ENCODE results near the gene ZBTB43.
"Not testable (repeated sequence)": the region's sequence is repeated elsewhere in the genome, so short reads cannot be mapped to it uniquely, and the experiment has no call there.

ZBTB43 gene

DNA sequence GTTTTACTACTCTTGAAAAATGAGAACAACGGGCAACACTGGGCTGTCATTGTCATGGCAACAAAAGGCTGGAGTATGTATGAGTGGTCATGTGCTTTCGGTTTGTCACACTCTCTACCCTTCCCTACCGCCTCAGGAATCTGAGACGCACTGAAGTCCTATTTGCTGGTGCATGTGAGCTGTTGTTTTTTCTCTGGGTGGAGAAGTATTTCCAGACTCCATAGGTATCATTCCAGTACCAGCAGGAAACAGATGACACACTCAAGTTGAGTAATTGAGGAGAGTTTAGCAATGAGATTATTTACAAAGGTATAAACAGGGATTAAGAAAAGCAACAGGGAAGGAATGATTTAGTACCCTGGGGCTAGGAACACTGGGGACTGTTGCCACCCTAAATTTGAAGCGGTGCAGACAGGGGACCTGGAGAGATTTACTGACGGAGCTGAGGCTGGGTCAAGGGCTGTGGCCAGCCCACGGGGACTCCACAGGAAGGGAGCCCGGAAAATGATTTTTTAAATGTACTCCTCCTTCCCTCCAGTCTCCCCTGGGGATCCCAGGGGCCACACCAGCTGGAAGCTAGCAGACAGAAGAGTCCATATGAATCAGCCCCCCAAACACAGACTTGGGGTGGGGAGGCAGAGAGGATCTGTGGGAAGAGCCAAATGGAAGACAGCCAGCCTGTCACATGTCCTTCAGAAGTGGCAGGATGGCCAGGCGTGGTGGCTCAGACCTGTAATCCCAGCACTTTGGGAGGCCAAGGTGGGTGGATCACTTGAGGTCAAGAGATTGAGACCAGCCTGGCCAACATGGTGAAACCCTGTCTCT lies 13.2 kb upstream of the ZBTB43 start:
- DNase-seq = no peak

- DNase-seq = no peak
Observed at GRCh38 chr9:126793686-126794417, 11.0 kb upstream of the ZBTB43 start.

GRCh38 chr9:126794441-126794840 lies 10.4 kb upstream of the ZBTB43 start:
- no peak for DNase-seq

- no peak for DNase-seq
Observed at GRCh38 chr9:126796758-126797157, 8.1 kb upstream of the ZBTB43 start.

- no peak for DNase-seq
Observed at GRCh38 chr9:126797903-126798302, 6.9 kb upstream of the ZBTB43 start.

DNA sequence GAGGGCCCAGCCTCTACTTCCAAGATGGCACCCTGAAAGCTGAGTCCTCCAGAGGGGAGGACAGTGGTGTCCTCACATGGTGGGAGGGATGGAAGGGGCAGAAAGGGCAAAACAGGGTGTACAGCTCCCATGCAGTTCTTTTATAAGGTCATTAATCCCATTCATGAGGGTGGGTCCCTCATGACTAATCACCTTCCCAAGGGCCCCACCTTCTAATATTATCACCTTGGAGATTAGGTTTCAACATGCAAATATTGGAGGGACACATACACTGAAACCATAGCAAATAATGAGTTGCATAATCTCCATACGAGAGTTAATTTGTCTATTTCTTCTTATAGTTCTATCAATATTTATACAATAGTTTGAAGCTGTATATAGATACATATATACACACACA lies 5.8 kb upstream of the ZBTB43 start:
- no peak for DNase-seq

DNA sequence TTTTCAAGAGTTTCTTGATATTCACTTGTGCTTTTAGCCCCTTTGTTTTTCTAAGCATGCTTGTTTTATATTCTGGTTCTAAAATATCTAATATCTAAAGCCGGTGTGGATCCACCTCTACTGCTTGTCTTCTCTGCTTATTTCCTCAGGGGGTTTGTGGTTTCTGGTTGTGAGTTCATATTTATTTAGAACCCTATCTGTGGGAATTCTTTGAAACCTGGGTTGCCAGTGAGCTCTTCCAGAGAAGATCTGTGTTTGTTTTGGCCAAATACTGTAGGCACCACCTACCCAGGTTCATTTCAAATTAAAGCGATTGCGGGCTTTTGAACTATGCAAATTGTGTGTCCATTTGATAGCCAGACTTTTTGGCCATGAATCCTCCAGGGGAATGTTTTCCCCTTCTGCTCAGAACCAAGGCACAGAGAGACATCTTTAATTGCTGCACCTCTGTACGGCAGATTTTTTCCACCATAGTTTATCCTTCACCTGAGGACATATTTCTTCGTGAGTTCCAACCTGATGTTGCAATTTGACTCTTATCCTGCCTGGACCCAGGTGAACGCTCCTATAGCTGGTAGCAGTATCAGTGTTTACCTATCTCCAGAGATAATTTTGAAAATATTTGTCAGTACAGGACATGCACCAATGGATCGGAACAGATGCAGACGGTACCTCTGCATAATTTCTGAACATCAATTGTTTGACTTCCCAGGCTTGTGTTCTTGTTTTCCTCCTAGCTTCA lies 2.4 kb upstream of the ZBTB43 start:
- DNase-seq = no peak

DNA sequence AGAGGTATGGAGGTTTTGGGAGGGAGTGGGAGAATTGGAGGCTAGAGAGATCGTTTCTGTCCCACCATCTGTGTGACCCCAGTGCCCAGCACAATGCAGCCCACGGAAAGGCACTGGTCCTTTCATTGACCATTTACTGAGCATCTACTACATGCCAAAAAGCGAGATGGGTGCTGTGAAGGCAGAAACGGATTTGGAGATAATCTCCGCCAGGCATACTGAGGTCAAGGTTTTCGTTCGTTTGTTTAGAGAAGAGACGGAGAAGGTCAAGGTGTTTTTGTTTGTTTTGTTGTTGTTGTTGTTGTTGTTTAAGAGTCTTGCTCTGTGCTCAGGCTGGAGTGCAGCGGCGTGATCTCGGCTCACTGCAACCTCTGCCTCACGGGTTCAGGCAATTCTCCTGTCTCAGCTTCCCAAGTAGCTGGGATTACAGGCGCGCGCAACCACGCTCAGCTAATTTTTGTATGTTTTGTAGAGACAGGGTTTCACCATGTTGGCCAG lies 593 bp upstream of the ZBTB43 start:
- no peak for DNase-seq

DNA sequence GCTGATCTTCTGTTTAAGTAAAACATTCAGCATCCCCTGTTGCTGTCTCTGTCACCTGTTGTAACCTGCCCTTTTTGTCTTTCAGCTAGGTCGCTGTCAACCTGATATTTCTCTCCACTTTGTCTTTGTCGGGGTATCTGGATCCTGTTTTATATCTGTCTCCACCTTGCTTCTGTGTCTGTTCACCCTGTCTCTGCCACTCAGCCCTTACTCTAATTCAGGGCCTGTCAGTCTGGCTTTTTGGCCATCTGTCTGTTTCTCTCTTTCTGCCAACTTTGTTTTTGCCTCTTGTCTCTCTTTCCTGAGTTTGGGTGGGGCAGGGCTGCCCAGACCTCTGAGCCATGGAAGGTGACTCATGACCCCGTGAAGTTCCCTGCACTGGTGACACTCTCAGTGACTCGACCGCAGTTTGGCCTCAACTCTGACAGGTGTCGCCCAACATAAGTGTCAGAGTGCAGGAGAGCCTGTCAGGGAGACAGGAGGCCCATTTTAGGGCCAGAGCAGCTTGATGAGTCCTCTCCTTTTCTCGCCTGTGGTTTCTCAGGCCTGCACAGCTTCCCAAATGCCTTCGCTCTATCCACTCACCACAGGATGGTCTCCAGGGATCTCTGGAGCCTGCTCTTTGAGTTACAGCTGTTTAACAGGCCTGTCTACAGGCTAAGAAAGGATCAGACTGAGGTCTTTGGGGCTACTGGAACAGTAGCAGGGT lies 868 bp downstream of the ZBTB43 start:
- no peak for DNase-seq

- DNase-seq = no peak
Observed at GRCh38 chr9:126806336-126806735, 1.5 kb downstream of the ZBTB43 start.

DNA sequence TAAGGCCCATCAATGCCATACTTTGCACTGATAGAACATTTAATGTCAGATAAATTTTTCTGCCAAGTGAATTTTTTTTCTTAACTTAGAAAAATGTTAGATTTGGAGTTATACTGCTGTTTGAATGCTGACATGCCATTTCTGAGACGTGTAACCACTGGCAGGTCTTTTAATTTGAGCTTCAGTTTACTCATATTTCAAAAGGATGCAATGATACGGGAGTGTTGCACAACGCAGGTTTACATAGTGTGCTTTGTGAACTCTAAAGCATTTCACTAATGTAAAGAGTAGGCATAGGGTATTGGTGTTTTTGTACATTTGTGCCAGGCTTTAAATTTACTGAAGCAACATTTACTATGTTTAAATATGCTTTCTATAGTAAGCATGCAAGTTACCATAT lies 4.2 kb downstream of the ZBTB43 start:
- DNase-seq = no peak

- DNase-seq = not testable (repeated sequence)
Observed at GRCh38 chr9:126810221-126810620, 5.4 kb downstream of the ZBTB43 start.

DNA sequence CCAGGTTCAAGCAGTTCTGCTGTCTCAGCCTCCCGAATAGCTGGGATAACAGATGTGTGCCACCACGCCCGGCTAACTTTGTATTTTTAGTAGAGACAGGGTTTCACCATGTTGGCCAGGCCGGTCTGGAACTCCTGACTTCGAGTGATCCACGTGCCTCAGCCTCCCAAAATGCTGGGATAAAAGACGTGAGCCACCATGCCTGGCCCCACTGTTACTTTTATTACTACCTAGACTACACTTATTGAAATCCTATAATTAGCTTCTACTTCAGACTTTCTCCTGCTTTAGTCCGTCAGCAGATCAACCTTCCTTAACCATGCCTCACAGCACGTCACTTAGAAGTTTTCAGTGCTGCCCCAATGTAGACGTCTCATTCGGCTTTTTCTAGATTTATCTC lies 8.2 kb downstream of the ZBTB43 start:
- no peak for DNase-seq

DNA sequence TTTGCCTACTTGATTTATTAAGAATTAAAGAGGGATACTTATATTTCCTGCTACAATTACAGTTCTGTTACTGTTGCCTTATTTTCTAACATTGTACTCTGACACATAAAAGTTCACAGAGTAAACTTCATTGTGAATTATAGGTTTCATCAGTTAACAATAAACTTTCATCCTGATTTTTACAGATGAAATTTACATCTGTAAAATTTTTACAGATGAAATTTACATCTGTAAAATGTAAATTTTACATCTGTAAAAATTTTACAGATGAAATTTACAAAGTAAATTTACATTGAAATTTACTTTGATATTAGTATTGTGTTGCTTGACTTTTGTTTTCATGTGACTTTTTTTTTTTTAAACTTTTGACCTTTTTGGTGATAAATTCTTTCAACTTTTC lies 9.3 kb downstream of the ZBTB43 start:
- no peak for DNase-seq

GRCh38 chr9:126817615-126818014 lies 12.8 kb downstream of the ZBTB43 start:
- not testable (repeated sequence) for DNase-seq

DNA sequence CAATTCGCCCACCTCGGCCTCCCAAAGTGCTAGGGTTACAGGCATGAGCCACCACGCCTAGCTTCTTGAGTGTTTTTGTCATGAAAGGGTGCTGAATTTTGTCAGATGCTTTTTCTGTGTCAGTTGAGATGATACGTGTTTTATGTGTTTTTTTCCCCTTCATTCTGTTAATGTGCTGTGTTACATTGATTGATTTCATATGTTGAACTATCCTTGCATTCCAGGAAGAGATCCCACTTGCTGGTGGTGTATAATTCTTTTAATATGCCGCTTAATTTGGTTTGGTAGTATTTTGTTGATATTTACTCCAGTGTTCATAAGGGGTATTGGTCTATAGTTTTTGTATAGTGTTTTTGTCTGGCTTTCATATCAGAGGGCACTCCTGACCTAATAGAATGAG lies 13.6 kb downstream of the ZBTB43 start:
- no peak for DNase-seq

GRCh38 chr9:126819482-126819881 lies 14.6 kb downstream of the ZBTB43 start:
- no peak for DNase-seq

DNA sequence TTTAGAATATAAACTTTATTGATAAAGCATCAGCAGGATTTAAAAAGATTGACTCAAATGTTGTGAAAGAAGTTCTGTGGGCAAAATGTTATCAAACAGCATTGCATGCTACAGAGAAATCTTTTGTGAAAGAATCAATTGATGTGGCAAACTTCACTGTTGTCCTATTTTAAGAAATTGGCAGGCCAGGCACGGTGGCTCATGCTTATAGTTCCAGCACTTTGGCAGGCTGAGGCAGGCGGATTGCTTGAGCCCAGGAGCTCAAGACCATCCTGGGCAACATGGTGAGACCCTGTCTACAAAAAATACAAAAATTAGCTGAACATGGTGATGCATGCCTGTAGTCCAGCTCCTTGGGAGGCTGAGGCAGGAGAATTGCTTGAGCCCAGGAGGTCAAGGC lies 17.4 kb downstream of the ZBTB43 start:
- DNase-seq = no peak

DNA sequence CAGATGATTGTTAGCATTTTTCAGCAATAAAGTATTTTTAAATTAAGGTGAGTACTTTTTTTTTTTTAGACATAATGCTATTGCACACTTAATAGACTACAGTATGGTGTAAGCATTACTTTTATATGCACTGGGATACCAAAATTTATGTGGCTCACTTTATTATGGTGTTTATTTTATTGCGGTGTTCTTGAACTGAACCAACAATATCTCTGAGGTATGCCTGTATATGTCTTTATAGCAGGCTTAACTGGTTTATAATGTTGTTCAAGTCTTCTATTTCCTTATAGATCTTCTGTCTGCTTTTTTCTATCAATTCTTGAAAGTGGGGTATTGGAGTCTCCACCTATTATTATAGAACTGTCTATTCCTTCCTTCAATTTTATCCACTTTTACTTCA lies 18.0 kb downstream of the ZBTB43 start:
- no peak for DNase-seq

- not testable (repeated sequence) for DNase-seq
Observed at GRCh38 chr9:126824052-126824451, 19.2 kb downstream of the ZBTB43 start.

DNA sequence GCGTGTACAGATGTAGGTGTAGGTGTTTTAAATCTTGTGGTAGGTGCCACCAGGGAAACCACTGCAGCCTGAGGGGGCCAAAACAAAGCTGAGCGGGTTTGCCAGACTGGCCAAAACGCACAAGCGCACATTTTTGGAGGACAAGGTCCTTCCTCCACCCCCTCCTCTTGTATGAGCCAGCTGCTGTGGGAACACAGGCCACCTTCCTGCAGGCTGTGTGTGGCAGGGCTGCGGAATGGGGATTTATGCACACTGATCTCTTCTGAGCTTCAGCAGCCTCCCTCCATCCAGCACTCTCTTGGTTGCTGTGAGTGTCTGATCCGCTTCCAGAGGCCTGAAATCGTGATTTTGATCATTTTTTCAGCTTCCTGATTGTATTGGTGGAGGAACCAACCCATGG lies 22.4 kb downstream of the ZBTB43 start:
- no peak for DNase-seq

DNA sequence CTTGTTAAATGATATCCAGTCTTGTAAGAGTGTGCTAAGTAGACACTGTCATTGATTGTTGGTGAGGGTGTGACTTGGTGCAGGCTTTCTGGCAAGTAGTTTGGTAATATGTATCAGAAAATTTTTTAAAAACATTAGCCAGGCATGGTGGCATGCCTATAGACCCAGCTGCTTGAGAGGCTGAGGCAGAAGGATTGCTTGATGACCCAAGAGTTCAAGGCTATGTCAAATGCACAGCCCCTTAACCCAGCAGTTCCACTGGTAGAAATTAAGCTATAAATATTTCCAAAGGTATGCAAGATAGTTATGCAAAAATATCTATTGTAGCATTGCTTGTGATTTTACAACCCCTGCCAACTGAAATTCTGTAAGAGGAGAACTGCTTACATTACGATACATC lies 24.2 kb downstream of the ZBTB43 start:
- no peak for DNase-seq

DNA sequence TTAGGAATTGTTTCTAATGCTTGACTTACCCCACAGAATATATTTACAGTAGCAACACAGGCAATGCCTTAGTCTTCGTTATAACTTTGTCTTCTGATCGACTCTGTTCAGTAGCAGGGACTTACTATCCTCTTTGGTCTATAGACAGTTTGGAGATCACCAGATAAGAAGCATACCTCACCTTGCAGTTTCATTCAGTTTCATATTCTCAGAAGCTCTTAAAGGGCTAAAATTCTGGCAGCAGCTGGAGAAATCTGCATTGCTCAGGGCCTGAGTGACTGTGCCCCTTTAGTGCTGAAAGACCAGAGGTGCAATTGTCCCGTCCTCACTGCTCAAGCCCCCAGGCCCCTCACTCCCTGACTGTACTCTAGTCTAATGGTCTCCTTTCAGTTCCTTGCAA lies 26.0 kb downstream of the ZBTB43 start:
- no peak for DNase-seq

Measured in right forelimb (tissue), 1 donor.